SU-DHL-6 (cell line): ENCODE measurements around the gene TESPA1.

Source experiments
- EZH2phosphoT487 ChIP-seq: fragments of 200-600 bp; sonication (generic), shearing (Covaris generic); conservative IDR thresholded peaks from 2 replicates; pipeline ENCODE4 v1.6.1; 2018; ENCODE audit warnings: mild to moderate bottlenecking, antibody characterized with exemption, low read length, moderate library complexity, mixed read lengths
- TF ChIP-seq, protein P1 (sequence below): fragments of 200-600 bp; sonication (generic); IDR thresholded peaks from one replicate; pipeline ENCODE4 v1.5.1; 2017; ENCODE audit warnings: antibody characterized with exemption, mild to moderate bottlenecking, low read length, moderate library complexity; ENCODE audit not compliant: insufficient read depth, poor library complexity, severe bottlenecking

DNA sequence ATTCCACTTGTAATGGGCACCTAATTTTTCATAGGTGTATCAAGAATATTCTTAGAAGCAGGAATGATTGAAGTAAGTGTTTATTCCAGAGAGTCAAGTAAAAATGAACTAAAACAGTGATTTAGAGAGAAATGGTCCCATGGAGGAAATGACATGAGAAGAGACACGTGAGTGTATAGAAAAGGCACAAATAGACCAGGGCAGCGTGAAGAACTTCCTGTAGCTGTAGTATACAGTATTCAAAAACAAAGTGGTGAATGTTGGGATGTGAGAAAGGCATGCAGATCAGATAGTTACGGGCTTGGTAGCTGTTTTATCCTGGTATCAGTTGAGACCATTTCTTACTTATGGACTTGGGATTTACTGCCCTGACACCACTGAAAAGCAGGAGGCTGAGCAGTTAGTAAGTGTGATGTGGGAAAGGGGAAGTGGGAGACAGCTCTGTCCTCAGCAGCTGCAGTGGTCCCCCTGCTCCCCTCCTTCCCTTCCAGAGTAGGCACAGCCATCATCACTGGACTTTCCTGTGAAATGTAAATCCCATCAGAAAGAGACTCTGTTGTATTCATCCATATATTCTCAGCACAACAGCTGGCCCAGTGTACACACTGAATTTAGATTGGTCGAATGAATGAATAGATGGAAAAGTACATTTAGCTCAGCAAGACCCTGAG, 16.8 kb upstream of the TESPA1 start:
- TF ChIP-seq, protein P1, sequence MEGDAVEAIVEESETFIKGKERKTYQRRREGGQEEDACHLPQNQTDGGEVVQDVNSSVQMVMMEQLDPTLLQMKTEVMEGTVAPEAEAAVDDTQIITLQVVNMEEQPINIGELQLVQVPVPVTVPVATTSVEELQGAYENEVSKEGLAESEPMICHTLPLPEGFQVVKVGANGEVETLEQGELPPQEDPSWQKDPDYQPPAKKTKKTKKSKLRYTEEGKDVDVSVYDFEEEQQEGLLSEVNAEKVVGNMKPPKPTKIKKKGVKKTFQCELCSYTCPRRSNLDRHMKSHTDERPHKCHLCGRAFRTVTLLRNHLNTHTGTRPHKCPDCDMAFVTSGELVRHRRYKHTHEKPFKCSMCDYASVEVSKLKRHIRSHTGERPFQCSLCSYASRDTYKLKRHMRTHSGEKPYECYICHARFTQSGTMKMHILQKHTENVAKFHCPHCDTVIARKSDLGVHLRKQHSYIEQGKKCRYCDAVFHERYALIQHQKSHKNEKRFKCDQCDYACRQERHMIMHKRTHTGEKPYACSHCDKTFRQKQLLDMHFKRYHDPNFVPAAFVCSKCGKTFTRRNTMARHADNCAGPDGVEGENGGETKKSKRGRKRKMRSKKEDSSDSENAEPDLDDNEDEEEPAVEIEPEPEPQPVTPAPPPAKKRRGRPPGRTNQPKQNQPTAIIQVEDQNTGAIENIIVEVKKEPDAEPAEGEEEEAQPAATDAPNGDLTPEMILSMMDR, result no peak
- TF ChIP-seq EZH2phosphoT487, result no peak
